ENCODE measurements around the gene PTPN7.

PTPN7 gene

DNA sequence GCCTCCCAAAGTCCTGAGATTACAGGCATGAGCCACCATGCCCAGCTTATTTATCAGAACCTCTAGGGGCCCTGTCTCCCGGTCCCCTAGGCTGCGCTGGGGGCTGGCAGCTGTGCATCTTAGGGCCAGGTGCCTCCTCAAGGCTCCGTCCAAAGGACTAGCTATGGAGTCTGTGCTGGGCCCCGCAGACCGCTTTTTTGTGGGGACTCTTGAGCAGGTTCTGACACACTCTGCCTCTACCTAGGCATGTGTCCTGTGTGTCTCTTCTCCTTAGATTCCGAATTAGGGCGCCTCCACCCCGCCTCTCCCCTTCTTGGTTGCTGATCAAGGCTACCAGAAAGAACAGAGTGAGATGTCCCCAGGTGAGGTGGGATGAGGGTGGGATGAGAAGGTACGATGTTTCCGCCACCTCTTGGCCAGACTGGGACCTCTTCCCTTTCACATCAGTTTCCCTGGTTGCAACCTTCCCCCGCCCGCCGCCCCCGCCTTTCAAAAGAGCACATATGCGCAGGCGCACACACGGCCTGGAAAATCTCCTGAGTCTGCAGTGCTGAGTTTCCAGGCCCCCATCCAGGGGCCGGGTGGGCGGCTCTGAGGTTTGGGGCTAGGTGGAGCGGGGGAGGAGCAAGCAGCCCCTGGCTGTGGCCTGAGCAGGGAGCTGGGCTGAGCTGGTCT, 5.0 kb upstream of the PTPN7 start:
- peak; percentile 58 for DNase-seq

DNA sequence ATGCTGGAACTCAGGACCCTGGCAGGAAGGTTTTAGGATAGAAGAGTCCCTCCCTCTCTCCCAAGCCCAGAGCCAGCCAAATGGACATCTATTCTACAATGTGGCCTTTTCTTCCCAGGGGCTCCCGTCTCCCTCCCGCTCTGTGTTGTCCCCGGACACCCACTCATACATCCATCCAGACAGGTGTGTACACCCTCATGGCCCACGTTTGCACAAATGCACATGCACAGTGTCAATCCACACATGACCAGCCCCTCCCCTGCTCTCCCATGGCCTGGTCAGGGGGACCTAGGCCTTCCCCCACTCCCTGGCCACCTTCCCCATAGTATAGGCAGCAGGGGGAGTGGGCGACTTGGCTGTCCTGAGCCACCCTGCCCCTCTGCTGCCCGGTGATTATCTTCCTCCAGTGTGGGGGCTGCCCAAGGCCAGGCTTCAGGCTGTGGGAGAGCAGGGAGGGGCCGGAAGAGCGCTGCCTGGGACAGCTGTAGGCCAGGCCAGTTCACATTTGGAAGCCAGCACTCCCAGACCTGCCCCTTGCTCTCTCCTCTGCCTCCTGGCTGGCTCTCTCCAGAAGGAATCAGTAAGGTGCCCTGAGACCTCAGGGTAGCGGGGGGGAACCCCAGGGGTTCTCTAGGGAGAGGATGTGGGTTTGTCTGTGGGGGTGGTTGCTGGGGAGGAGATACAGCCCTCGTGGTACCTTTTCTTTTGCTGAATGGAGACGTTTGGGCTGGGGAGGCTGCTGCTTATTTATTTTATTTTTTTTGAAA, 4.1 kb upstream of the PTPN7 start:
- peak; percentile 71 for DNase-seq

GRCh38 chr1:202163281-202164270, 3.2 kb upstream of the PTPN7 start:
- DNase-seq = no peak

DNA sequence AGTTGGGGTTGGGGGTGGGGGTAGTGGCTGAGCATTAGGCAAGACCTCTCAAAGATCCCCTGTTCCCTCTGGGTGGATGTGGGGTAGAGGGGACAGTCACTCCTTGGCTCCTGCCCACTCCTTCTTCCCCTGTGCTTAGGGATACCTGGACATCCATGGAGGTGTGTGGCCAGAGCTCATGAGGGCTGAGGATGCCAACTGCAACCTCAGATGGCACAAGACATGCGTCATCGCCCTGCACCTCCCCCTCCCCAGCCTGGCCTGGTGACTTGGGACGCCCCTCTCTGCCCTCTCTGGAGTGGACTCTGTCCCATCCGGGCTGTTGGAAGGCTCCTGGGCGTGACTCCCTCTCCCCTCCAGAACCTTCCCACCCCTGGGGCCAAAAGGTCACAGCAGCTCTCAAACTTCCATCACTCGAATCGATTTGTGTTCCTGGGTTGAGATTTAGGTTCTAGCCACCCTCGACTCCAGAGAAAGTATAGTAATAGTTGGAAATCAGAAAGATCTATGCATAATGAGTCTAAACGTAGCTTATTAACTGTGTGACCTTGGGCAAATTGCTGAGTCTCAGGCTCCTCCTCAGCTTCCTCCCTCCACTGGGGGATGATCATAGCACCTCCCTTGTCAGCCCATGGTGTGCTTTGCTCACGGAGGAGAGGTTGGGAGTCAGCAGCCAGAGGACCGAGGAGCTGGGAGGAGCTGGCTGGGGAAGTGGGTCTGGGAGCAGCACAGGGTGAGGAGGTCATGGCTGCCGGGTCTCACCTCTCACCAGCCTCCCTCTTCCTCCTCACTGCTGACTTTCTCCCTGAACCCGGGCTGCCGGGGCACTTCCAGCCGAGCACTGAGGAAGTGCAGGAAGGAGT, 2.2 kb upstream of the PTPN7 start:
- DNase-seq = no peak

GRCh38 chr1:202162047-202162417, 1.6 kb upstream of the PTPN7 start:
- peak; percentile 64 for DNase-seq

- DNase-seq = no peak
These were observed 997 bp upstream of the PTPN7 start for GRCh38 chr1:202161151-202162046.

DNA sequence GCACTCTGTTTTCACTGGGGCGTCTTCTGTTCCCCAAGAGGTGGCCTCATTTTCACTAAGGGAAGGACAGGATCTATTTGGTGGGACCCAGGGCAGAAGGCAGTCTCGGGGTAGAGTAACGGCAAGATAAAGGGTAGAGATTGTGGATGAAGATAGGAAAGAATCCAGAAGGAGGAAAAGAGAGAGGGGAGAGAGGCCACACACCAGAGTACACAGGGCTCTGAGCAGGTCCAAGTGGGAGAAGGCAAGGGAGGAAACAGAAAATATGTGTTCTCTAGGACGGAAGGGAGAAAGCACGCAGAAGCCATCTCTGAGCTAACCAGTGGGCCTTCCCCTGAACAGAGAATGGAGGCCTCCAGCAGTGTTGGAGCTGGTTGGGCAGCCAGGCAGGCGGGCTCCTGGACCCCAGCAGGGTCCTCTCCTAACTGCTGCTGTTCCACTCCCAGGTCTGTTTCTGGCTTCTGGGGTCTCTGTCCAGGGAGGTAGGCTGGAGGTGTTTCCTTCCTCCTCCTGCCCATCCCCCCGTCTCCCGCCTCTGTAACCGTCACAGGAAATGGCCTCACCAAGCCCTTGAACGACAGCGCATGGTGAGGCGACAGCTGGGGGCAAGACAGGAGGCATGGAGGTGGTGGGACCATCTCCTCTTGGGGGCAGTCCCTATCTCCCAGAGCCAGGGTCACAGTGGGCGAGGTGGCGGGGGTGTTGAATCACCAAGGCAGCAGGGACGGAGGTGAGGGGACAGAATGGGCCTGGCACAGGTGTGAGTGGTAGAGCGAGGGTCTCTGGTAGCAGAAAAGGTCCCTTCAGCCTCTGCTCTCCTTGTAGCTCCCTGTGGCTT, 649 bp downstream of the PTPN7 start:
- peak; percentile 76 for DNase-seq

GRCh38 chr1:202158810-202159533, 1.4 kb downstream of the PTPN7 start:
- DNase-seq = peak; percentile 57

DNA sequence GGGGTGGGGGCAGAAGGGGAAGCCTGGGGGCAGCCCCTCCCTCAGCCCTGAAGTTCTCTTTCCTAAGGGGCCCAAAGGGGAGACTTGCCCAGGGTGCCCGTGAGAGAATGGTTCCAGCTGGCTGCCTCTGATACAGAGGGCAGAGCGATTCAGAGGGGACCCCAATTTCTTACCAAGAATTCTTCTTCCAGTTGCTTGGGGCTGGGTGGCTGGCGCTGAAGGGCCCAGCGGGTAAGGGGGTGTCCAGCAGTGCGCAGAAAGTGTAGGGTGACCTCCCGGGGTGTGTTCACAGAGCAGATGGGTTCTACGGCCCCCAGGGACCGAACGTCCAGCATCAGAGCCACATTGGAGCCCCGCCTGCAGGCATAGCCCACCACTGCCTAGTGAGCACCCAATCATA, 2.5 kb downstream of the PTPN7 start:
- no peak for DNase-seq

GRCh38 chr1:202156590-202156989, 3.8 kb downstream of the PTPN7 start:
- no peak for DNase-seq

DNA sequence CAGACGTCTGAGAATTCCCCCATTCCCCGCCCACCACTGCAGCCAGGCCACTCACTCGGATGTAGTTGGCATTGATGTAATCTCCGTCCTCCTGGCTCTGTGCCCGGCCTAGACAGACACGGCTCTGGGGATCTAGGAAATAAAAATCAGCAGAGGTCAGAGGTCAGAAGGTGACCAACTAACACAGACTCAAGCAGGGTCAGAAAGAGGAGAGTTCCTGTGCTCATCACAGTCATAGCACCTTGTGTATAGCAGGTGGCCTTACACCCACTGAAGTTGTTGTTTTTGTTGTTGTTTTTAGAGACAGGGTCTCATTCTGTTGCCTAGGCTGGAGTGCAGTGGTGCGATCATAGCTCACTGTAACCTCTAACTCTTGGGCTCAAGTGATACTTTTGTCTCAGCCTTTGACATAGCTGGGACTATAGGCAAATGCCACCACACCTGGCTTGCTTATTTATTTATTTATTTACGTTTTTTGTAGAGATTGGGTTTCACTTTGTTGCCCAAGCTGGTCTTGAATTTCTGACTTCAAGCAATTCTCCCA, 4.9 kb downstream of the PTPN7 start:
- DNase-seq = no peak

DNA sequence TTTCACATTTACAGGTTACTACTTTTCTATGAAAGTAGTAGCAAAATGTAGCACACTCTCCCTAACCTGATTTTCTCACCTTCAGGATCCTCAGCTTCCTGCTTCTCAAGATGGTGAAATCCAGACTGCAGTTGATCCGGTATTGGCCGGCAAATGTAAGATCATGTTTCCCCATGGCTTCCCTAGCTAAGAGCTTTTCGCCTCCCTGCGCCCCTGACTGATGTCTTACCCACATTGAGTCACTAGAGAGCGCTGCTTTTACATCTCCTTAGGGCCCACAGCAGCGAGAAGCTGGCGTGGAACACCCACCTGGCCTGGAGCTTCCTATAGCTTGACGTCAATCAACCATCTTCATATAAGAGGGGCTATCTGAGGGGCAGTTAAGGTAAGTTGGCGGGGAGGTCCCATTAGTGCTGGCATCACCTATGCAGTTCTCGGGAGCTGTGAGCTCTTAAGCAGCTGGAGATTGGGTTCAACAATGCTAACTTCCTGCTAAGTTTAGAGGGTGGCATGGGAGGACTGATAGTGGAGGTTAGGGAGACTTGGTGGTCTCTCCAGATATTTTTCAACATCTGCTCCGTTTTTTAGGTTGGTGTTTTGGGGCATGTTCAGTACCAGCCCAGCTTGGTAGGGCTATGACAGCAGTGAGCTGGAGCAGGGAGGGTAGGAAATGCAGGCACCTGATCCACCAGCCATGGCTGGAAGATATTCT, 5.5 kb downstream of the PTPN7 start:
- DNase-seq = no peak

DNA sequence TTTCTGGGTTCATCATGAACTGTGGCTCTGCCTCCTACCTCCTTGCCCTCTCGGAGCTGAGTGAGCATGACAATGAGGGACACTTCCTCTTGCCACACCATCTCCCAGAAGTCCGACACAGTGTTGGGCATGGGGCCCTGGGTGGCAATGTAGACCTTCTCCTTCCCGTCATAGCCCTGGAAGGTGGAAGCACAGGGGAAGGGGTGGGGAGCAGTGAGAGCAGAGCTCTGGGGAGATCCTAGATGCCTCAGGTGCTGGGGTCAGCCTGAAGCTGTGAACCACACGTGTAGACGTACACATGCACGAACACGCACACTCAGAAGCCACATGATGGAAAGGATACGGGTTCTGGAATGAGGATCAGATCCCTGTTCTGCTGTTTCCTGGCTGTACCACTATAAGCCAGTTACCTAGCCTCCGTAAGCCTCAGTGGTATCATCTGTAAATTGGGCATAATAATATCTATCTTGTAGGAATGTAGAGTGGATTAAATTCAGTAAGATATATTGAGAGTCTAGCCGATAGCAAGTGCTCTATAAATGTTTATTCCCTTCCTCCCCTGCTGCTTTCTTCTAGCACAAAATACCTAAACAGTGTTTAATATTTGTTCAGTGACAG, 6.1 kb downstream of the PTPN7 start:
- no peak for DNase-seq

GRCh38 chr1:202153284-202153683, 7.1 kb downstream of the PTPN7 start:
- DNase-seq = no peak

DNA sequence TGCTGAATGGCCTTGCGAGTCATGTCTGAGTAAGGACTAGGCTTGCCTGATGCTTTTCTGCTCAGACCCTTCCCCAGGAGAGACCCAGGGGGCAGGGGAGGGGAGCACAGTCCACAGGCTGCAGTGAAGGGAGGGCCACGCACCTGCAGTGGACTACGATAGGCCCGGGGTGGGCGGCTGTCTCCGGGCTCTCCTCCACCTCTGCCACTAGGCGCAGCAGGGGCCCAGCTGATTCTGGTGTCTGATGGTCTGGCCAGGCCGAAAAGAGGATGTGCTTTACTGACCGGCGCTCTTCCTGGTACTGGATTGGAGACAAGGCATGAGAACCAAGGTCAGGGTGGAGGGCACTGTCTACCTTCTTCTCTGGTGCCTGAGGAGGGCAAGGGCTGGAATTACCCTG, 8.0 kb downstream of the PTPN7 start:
- DNase-seq = no peak

DNA sequence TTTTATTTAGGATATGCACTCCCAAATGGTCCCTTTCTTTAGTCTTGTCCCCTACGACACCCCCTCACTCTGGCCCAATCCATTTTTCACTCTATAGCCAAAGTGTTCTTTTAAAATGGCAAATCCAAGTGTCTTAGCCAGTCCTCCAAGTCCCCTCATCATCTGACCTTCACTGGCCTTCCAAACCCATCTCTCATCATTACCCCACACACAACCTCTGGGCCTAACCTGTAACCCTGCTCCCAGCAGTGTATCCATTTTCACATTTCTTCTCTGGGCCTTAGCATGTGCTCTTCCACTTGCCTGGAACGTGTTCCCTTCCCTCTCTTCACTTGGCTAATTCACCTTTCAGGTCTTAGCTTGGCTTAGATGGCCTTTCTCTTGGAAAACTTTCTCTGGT, 9.4 kb downstream of the PTPN7 start:
- no peak for DNase-seq

DNA sequence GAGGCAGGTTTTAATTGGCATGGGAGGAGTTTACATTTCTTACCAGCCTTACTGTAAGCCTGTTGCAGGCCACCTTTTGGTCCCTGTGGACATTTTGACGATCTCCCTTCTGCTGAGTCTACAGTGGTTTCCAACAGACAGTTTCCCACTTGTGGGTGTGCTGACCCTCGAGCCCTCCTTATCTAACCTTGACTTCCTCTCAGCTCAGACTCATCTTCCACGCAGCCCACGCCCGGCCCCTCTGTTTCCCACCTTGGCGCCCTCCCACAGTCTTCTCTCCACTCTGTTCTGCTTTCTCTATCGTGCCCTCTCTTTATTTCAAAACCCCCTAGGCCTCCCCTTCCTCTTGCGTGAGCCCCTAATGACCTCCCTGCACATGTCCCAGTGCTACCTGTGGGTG, 9.8 kb downstream of the PTPN7 start:
- no peak for DNase-seq

DNA sequence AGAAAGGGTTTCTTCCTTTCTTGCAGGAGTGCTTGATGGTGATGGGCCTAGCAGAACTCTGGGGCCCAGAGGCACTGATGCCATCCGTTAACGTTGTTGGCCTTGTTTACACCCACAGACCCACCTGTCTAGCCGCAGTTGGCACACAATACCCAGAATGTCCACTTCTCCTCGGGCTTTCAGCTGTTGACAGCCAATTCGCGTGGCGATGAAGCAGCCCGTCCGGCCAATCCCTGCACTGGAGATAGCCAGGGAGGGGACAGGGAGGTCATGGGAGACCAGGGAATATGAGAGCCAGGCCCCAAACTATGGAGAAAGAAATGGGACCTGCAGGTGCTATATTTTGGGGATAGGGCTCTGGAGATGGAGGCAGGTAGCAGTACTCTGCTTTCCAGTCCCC, 10.2 kb downstream of the PTPN7 start:
- no peak for DNase-seq
